DOHH2 (cell line): ENCODE measurements around the gene TBC1D22A.

Experiments
- H3F3A ChIP-seq: fragments of 200-600 bp; sonication (generic), shearing (Covaris generic); 2 replicates; pipeline ENCODE4 v1.6.0; 2016; ENCODE audit warnings: antibody characterized with exemption, mild to moderate bottlenecking; ENCODE audit not compliant: control insufficient read depth, insufficient read depth
- H3K27ac ChIP-seq: fragments of 200-600 bp; sonication (generic); 2 replicates; pipeline ENCODE4 v1.5.1; 2014; ENCODE audit warnings: low read depth, mild to moderate bottlenecking, low read length, moderate library complexity
- H3K27me3 ChIP-seq: fragments of 200-600 bp; sonication (generic); 2 replicates; pipeline ENCODE4 v1.6.1; 2014; ENCODE audit warnings: mild to moderate bottlenecking, low read length, mixed read lengths; ENCODE audit not compliant: control insufficient read depth
- H3K36me3 ChIP-seq: fragments of 200-600 bp; sonication (generic); 2 replicates; pipeline ENCODE4 v1.6.1; 2014; ENCODE audit warnings: mild to moderate bottlenecking, low read length, moderate library complexity, mixed read lengths; ENCODE audit not compliant: control insufficient read depth
- H3K4me1 ChIP-seq: fragments of 200-600 bp; sonication (generic); 2 replicates; pipeline ENCODE4 v1.6.1; 2014; ENCODE audit warnings: mild to moderate bottlenecking, low read length, mixed read lengths; ENCODE audit not compliant: control insufficient read depth
- H3K4me2 ChIP-seq: fragments of 200-600 bp; sonication (generic); 2 replicates; pipeline ENCODE4 v1.6.0; 2014; ENCODE audit warnings: mild to moderate bottlenecking, low read length, moderate library complexity
- H3K4me3 ChIP-seq: fragments of 200-600 bp; sonication (generic); 2 replicates; pipeline ENCODE4 v1.5.1; 2014; ENCODE audit warnings: mild to moderate bottlenecking, low read length, mixed read lengths
- H3K79me2 ChIP-seq: fragments of 200-600 bp; sonication (generic); 2 replicates; pipeline ENCODE4 v1.6.1; 2014; ENCODE audit warnings: mild to moderate bottlenecking, low read length, mixed read lengths; ENCODE audit not compliant: control insufficient read depth
- H3K9me2 ChIP-seq: fragments of 200-600 bp; sonication (generic); replicated peaks from 2 replicates; pipeline ENCODE4 v1.6.1; 2014; ENCODE audit warnings: mild to moderate bottlenecking, low read length, mixed read lengths; ENCODE audit not compliant: control insufficient read depth
- H3K9me3 ChIP-seq: fragments of 200-600 bp; sonication (generic); 2 replicates; pipeline ENCODE4 v1.6.1; 2014; ENCODE audit warnings: antibody characterized with exemption, low read length, mixed read lengths; ENCODE audit not compliant: control insufficient read depth, insufficient read depth
- H4K20me1 ChIP-seq: fragments of 200-600 bp; sonication (generic); 2 replicates; pipeline ENCODE4 v1.6.0; 2014; ENCODE audit warnings: low read depth, mild to moderate bottlenecking, antibody characterized with exemption, low read length, moderate library complexity; ENCODE audit not compliant: control insufficient read depth, insufficient read depth
- CTCF ChIP-seq: fragments of 200-600 bp; sonication (generic); IDR thresholded peaks from one replicate; pipeline ENCODE4 v1.5.1; 2014; ENCODE audit warnings: antibody characterized with exemption, mild to moderate bottlenecking, low read depth, low read length; ENCODE audit not compliant: poor library complexity, severe bottlenecking
- EZH2phosphoT487 ChIP-seq: fragments of 200-600 bp; sonication (generic); IDR thresholded peaks from 2 replicates; pipeline ENCODE4 v1.6.1; 2017; ENCODE audit warnings: borderline replicate concordance, mild to moderate bottlenecking, antibody characterized with exemption, low read length, moderate library complexity, mixed read lengths

The TBC1D22A gene

GRCh38 chr22:47151064-47151463 lies 388.6 kb downstream of the TBC1D22A start:
- no peak for TF ChIP-seq CTCF
- TF ChIP-seq EZH2phosphoT487, result no peak
- Histone ChIP-seq H3F3A (no peaks in the 10 kb centered on the region), H3K9me2 (no peaks in the 10 kb centered on the region), H3K4me3 (no peak overlapping the region), H3K4me1 (no peaks in the 10 kb centered on the region), H3K27me3 (no peaks in the 10 kb centered on the region), H3K36me3 (no peaks in the 10 kb centered on the region), H3K27ac (no peak overlapping the region), H3K79me2 (no peaks in the 10 kb centered on the region), H3K4me2 (no peak overlapping the region), H4K20me1 (no peaks in the 10 kb centered on the region), H3K9me3 (no peaks in the 10 kb centered on the region)

- Histone ChIP-seq H3K4me2 (no peak overlapping the region), H3K9me2 (no peaks in the 10 kb centered on the region), H3K36me3 (no peaks in the 10 kb centered on the region), H3K4me3 (no peak overlapping the region), H3K4me1 (no peaks in the 10 kb centered on the region), H3K79me2 (no peaks in the 10 kb centered on the region), H4K20me1 (no peaks in the 10 kb centered on the region), H3K27me3 (no peaks in the 10 kb centered on the region), H3K27ac (no peak overlapping the region), H3K9me3 (no peaks in the 10 kb centered on the region), H3F3A (no peaks in the 10 kb centered on the region)
- TF ChIP-seq EZH2phosphoT487 (no peak), CTCF (no peak)
These were observed 389.0 kb downstream of the TBC1D22A start for GRCh38 chr22:47151490-47151889.

GRCh38 chr22:47152236-47152635 lies 389.8 kb downstream of the TBC1D22A start:
- no peaks in the 10 kb centered on the region for H3K4me1 ChIP-seq
- H3K27ac ChIP-seq, result no peak overlapping the region
- H3K9me3 ChIP-seq, result no peaks in the 10 kb centered on the region
- no peaks in the 10 kb centered on the region for H3K79me2 ChIP-seq
- TF ChIP-seq EZH2phosphoT487 (no peak), CTCF (no peak)
- no peaks in the 10 kb centered on the region for H3K36me3 ChIP-seq
- H3K27me3 ChIP-seq, result no peaks in the 10 kb centered on the region
- no peaks in the 10 kb centered on the region for H3F3A ChIP-seq
- H3K4me2 ChIP-seq, result no peak overlapping the region
- H4K20me1 ChIP-seq, result no peaks in the 10 kb centered on the region
- no peak overlapping the region for H3K4me3 ChIP-seq
- no peaks in the 10 kb centered on the region for H3K9me2 ChIP-seq

- TF ChIP-seq EZH2phosphoT487 (no peak), CTCF (no peak)
- Histone ChIP-seq H3K36me3 (no peaks in the 10 kb centered on the region), H4K20me1 (no peaks in the 10 kb centered on the region), H3K9me3 (no peaks in the 10 kb centered on the region), H3K4me3 (no peak overlapping the region), H3K9me2 (no peaks in the 10 kb centered on the region), H3K4me2 (no peak overlapping the region), H3F3A (no peaks in the 10 kb centered on the region), H3K79me2 (no peaks in the 10 kb centered on the region), H3K27me3 (no peaks in the 10 kb centered on the region), H3K4me1 (no peaks in the 10 kb centered on the region), H3K27ac (no peak overlapping the region)
These were observed 390.5 kb downstream of the TBC1D22A start for GRCh38 chr22:47152938-47153337.
